HL-60 (cell line): Measurements from ENCODE around the gene COBL.

Source experiments
- CTCF ChIP-seq: IDR thresholded peaks from one replicate; pipeline ENCODE4 v1.5.1; 2011; ENCODE audit warnings: low read length, control low read depth, inconsistent platforms; ENCODE audit not compliant: insufficient read depth
- GABPA ChIP-seq: IDR thresholded peaks from 2 replicates; pipeline ENCODE4 v1.6.1; 2012; ENCODE audit warnings: low read depth
- POLR2AphosphoS5 ChIP-seq: IDR thresholded peaks from 2 replicates; pipeline ENCODE4 v1.6.1; 2012; ENCODE audit warnings: low read depth
- REST ChIP-seq: IDR thresholded peaks from 2 replicates; pipeline ENCODE4 v1.6.1; 2012; ENCODE audit warnings: low read depth; ENCODE audit not compliant: insufficient replicate concordance
- SPI1 ChIP-seq: IDR thresholded peaks from 2 replicates; pipeline ENCODE4 v1.6.1; 2012; ENCODE audit warnings: low read depth, mild to moderate bottlenecking, borderline replicate concordance

GRCh38 chr7:51026341-51026740 lies 290.3 kb downstream of the COBL start:
- TF ChIP-seq CTCF (no peak), POLR2AphosphoS5 (no peak), GABPA (no peak), REST (no peak), SPI1 (no peak)
